ENCODE measurements around the gene GRM2. TPM values are rescaled to one million over a fixed set of nuclear protein-coding genes. Genes with fewer than 3 reads are reported as not detected.

Gene GRM2
- total RNA-seq, 1 experiment from 2014 or later: 1.9 TPM

GRCh38 chr3:51721062-51721745 lies 14.3 kb downstream of the GRM2 start:
- no peak overlapping the region for H2AFZ ChIP-seq (ENCODE audit: low read length)
- WGBS (ENCODE audit: extremely low coverage, insufficient read length, low lambda C conversion rate): no CpG with 5 or more reads among the region's 8 CpGs
- no peak overlapping the region for H3K27ac Mint-ChIP-seq

More at GRCh38 chr3:51721062-51721745, 14.3 kb downstream of the GRM2 start:
- Histone ChIP-seq H2BK120ac (ENCODE audit: low read depth, low read length, poor library complexity, severe bottlenecking) (no peak overlapping the region), H3K9me3 (ENCODE audit: control insufficient read depth, low read depth, low read length) (no peaks in the 10 kb centered on the region), H2BK5ac (ENCODE audit: insufficient read length, low read length) (no peak overlapping the region), H3K79me2 (ENCODE audit: insufficient read depth, low read length) (no peaks in the 10 kb centered on the region), H3K27me3 (ENCODE audit: insufficient read depth, low read length) (no peaks in the 10 kb centered on the region), H3K23me2 (ENCODE audit: insufficient read length, low read depth, low read length, poor library complexity, severe bottlenecking) (no peaks in the 10 kb centered on the region), H3K14ac (ENCODE audit: insufficient read depth, low read length) (no peak overlapping the region), H4K20me1 (ENCODE audit: control insufficient read depth, insufficient read depth, insufficient read length) (no peaks in the 10 kb centered on the region), H3T11ph (ENCODE audit: low read length) (no peak overlapping the region), H3K56ac (ENCODE audit: insufficient read length, low read depth, low read length) (no peak overlapping the region), H3K27ac (ENCODE audit: insufficient read length, low read depth, low read length) (no peak overlapping the region), H2BK15ac (ENCODE audit: low read depth, low read length) (no peak overlapping the region), H3K79me1 (ENCODE audit: insufficient read depth, low read depth, low read length, poor library complexity, severe bottlenecking) (no peaks in the 10 kb centered on the region), H3K9ac (ENCODE audit: extremely low read depth, insufficient read length, low read length) (no peak overlapping the region), H3K4me1 (ENCODE audit: insufficient read depth, low read length) (peaks cover 3% of the 10 kb centered on the region; the same call in 1 of the 2 replicates), H4K91ac (ENCODE audit: insufficient read length, low read depth, low read length) (no peak overlapping the region), H2BK12ac (ENCODE audit: insufficient read length, low read depth, low read length) (no peak overlapping the region), H2BK20ac (ENCODE audit: low read depth, low read length, poor library complexity, severe bottlenecking) (no peak overlapping the region), H4K5ac (ENCODE audit: insufficient read length, low read depth, low read length) (no peak overlapping the region), H3K4ac (ENCODE audit: low read depth, low read length) (no peak overlapping the region), H3K23ac (ENCODE audit: insufficient read length, low read depth, low read length) (no peak overlapping the region), H3K4me2 (ENCODE audit: insufficient read depth, insufficient read length, low read length) (no peak overlapping the region), H3K18ac (ENCODE audit: insufficient read length, low read depth, low read length) (no peak overlapping the region), H2AK5ac (ENCODE audit: insufficient read length, low read length) (no peak overlapping the region), H4K8ac (replicated peaks; ENCODE audit: insufficient read length, low read depth, low read length) (no peak overlapping the region)
- H3K27me3 Mint-ChIP-seq (ENCODE audit: low read depth): peaks cover 2% of the 10 kb centered on the region; the same call in 1 of the 2 replicates
- peaks cover 18 to 27% of the 10 kb centered on the region in 2 experiments for H3K4me1 Mint-ChIP-seq
- no peak overlapping the region for H3K4me3 Mint-ChIP-seq
- H3K36me3 Mint-ChIP-seq (ENCODE audit: insufficient read depth in 1 of 3, low read depth in 3 of 3): no peaks in the 10 kb centered on the region; a peak in 2 of 7 replicates
- H3K9me3 Mint-ChIP-seq: no peaks in the 10 kb centered on the region; a peak in 1 of 5 replicates
- TF ChIP-seq, protein P1, sequence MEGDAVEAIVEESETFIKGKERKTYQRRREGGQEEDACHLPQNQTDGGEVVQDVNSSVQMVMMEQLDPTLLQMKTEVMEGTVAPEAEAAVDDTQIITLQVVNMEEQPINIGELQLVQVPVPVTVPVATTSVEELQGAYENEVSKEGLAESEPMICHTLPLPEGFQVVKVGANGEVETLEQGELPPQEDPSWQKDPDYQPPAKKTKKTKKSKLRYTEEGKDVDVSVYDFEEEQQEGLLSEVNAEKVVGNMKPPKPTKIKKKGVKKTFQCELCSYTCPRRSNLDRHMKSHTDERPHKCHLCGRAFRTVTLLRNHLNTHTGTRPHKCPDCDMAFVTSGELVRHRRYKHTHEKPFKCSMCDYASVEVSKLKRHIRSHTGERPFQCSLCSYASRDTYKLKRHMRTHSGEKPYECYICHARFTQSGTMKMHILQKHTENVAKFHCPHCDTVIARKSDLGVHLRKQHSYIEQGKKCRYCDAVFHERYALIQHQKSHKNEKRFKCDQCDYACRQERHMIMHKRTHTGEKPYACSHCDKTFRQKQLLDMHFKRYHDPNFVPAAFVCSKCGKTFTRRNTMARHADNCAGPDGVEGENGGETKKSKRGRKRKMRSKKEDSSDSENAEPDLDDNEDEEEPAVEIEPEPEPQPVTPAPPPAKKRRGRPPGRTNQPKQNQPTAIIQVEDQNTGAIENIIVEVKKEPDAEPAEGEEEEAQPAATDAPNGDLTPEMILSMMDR (conservative IDR thresholded peaks at IDR 0.05): no peak
- no peak for DNase-seq
